Measurements from ENCODE around the gene MX2.

DNA sequence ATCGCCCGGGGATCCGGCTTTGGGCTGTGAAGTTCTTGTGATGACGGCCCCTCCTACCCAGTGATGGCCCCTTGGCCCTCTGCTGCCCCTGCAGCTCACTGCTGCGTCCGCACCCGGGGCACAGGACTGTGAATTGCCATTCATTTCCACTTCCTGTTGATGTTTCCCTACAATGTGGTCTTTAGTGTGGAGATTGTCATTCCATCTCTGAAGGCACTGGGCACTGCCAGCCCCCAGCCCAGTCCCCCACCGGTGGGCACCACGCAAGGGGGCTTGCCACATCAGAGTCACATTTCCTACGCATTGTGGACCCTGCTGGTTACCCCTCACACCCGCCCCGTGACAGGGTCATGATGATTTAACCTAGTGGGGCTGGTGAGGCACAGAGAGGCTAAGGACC, 2.5 kb upstream of the MX2 start:
- TF ChIP-seq, protein P1, sequence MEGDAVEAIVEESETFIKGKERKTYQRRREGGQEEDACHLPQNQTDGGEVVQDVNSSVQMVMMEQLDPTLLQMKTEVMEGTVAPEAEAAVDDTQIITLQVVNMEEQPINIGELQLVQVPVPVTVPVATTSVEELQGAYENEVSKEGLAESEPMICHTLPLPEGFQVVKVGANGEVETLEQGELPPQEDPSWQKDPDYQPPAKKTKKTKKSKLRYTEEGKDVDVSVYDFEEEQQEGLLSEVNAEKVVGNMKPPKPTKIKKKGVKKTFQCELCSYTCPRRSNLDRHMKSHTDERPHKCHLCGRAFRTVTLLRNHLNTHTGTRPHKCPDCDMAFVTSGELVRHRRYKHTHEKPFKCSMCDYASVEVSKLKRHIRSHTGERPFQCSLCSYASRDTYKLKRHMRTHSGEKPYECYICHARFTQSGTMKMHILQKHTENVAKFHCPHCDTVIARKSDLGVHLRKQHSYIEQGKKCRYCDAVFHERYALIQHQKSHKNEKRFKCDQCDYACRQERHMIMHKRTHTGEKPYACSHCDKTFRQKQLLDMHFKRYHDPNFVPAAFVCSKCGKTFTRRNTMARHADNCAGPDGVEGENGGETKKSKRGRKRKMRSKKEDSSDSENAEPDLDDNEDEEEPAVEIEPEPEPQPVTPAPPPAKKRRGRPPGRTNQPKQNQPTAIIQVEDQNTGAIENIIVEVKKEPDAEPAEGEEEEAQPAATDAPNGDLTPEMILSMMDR (IDR thresholded peaks at IDR 0.05), result no peak
- no peak for TF ChIP-seq EZH2 (IDR thresholded peaks at IDR 0.05; ENCODE audit: borderline replicate concordance, insufficient read depth, low read depth, low read length, poor library complexity, severe bottlenecking)

Data from B cell (primary cell).